Astrocyte (in vitro differentiated cells and primary cell): ENCODE measurements around the gene CNTNAP2. TPM values are rescaled to one million over a fixed set of nuclear protein-coding genes. Genes with fewer than 3 reads are reported as not detected.
"Not testable (repeated sequence)": the region's sequence is repeated elsewhere in the genome, so short reads cannot be mapped to it uniquely, and the experiment has no call there.

Source experiments
- DNase-seq: peaks from one replicate; pipeline ENCODE4 v3.0.0-alpha.2; 2010; ENCODE audit warnings: low read depth
- FAIRE-seq: peaks from 2 replicates; lab custom pipeline; 2011; peaks lifted over from hg19 to GRCh38; lab: Jason Lieb, UNC
- H2AFZ ChIP-seq: 2 replicates; pipeline ENCODE4 v1.6.0; 2012; ENCODE audit warnings: low read depth, low read length, inconsistent platforms
- H3K27ac ChIP-seq: 2 replicates; pipeline ENCODE4 v1.5.1; 2011; ENCODE audit warnings: low read depth, low read length, inconsistent platforms
- H3K27me3 ChIP-seq: 2 replicates; pipeline ENCODE4 v1.6.0; 2011; ENCODE audit warnings: low read length, inconsistent platforms; ENCODE audit not compliant: insufficient read depth
- H3K36me3 ChIP-seq: 2 replicates; pipeline ENCODE4 v1.5.1; 2011; ENCODE audit warnings: low read length, inconsistent platforms; ENCODE audit not compliant: insufficient read depth
- H3K4me1 ChIP-seq: 2 replicates; pipeline ENCODE4 v1.5.1; 2011; ENCODE audit warnings: low read length, inconsistent platforms; ENCODE audit not compliant: insufficient read depth
- H3K4me2 ChIP-seq: 2 replicates; pipeline ENCODE4 v1.6.0; 2012; ENCODE audit warnings: low read length, inconsistent platforms
- H3K4me3 ChIP-seq: 2 replicates; pipeline ENCODE4 v1.5.1; 2011; ENCODE audit warnings: low read depth, mild to moderate bottlenecking, low read length, inconsistent platforms; ENCODE audit not compliant: insufficient read depth
- H3K79me2 ChIP-seq: 2 replicates; pipeline ENCODE4 v1.6.0; 2012; ENCODE audit warnings: mild to moderate bottlenecking, low read length, inconsistent platforms; ENCODE audit not compliant: insufficient read depth
- H3K9ac ChIP-seq: 2 replicates; pipeline ENCODE4 v1.6.0; 2012; ENCODE audit warnings: mild to moderate bottlenecking, low read length, inconsistent platforms
- H3K9me3 ChIP-seq: 2 replicates; pipeline ENCODE4 v1.5.1; 2012; ENCODE audit warnings: low read depth, mild to moderate bottlenecking, low read length, inconsistent platforms; ENCODE audit not compliant: insufficient read depth
- H4K20me1 ChIP-seq: 2 replicates; pipeline ENCODE4 v1.6.0; 2012; ENCODE audit warnings: low read length, inconsistent platforms; ENCODE audit not compliant: insufficient read depth
- H3K27ac Mint-ChIP-seq: one replicate; pipeline ENCODE4 v1.8.0; 2021; ENCODE audit warnings: mild to moderate bottlenecking, mixed read lengths; ENCODE audit not compliant: unreplicated experiment
- H3K27me3 Mint-ChIP-seq: one replicate; pipeline ENCODE4 v1.8.0; 2021; ENCODE audit warnings: low read depth, mixed read lengths; ENCODE audit not compliant: unreplicated experiment
- H3K36me3 Mint-ChIP-seq: one replicate; pipeline ENCODE4 v1.8.0; 2021; ENCODE audit warnings: low read depth, mixed read lengths; ENCODE audit not compliant: unreplicated experiment
- H3K4me1 Mint-ChIP-seq: one replicate; pipeline ENCODE4 v1.8.0; 2021; ENCODE audit warnings: low read depth, mixed read lengths; ENCODE audit not compliant: unreplicated experiment
- H3K4me3 Mint-ChIP-seq: one replicate; pipeline ENCODE4 v1.8.0; 2021; ENCODE audit warnings: mild to moderate bottlenecking, moderate library complexity, mixed read lengths; ENCODE audit not compliant: unreplicated experiment
- H3K9me3 Mint-ChIP-seq: one replicate; pipeline ENCODE4 v1.8.0; 2021; ENCODE audit warnings: mild to moderate bottlenecking, mixed read lengths; ENCODE audit not compliant: unreplicated experiment
- EZH2 ChIP-seq: IDR thresholded peaks from 2 replicates; pipeline ENCODE4 v1.6.1; 2012; ENCODE audit warnings: mild to moderate bottlenecking, low read length, inconsistent platforms; ENCODE audit not compliant: insufficient read depth
- total RNA-seq: library from RNA; stranded (reverse); gene quantifications from 2 replicates; pipeline ENCODE4 v1.2.1, GENCODE V29; 2021
- TF ChIP-seq, protein P1 (sequence below): IDR thresholded peaks from 2 replicates; pipeline ENCODE4 v1.5.1; 2011; ENCODE audit warnings: low read depth, mild to moderate bottlenecking, inconsistent platforms, low read length, moderate library complexity; ENCODE audit not compliant: insufficient read depth

Gene CNTNAP2
- total RNA-seq, 1 donor from 2014 or later = 20.0 TPM

DNA sequence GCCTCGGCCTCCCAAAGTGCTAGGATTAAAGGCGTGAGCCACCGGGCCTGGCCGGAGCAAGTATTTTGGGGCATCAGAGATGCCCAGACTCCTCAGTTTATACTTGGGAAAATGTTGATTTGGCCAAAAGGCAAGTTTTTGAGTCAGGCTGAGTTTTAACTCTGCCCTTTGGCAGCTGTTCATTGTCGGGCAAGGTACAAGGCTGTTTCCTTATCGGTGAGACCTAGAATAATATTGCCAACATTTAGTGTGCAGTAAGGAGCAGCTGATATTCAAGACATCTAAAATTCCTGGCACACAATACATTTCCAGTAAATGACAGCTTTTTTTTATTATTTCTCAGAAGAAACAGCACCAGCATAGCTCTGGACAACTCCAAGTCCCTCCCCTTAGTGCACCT, 2326.3 kb downstream of the CNTNAP2 start:
- Histone ChIP-seq H3K4me1 (no peaks in the 10 kb centered on the region), H3K27me3 (no peaks in the 10 kb centered on the region), H2AFZ (no peak overlapping the region), H3K79me2 (no peaks in the 10 kb centered on the region), H3K9ac (no peak overlapping the region), H4K20me1 (no peaks in the 10 kb centered on the region), H3K36me3 (no peaks in the 10 kb centered on the region), H3K9me3 (peaks cover 7% of the 10 kb centered on the region), H3K4me3 (no peak overlapping the region), H3K4me2 (no peak overlapping the region), H3K27ac (no peak overlapping the region)
- H3K27me3 Mint-ChIP-seq = peaks cover 2% of the 10 kb centered on the region
- peaks cover 7% of the 10 kb centered on the region for H3K9me3 Mint-ChIP-seq
- H3K27ac Mint-ChIP-seq = no peak overlapping the region
- no peak for TF ChIP-seq EZH2
- TF ChIP-seq, protein P1, sequence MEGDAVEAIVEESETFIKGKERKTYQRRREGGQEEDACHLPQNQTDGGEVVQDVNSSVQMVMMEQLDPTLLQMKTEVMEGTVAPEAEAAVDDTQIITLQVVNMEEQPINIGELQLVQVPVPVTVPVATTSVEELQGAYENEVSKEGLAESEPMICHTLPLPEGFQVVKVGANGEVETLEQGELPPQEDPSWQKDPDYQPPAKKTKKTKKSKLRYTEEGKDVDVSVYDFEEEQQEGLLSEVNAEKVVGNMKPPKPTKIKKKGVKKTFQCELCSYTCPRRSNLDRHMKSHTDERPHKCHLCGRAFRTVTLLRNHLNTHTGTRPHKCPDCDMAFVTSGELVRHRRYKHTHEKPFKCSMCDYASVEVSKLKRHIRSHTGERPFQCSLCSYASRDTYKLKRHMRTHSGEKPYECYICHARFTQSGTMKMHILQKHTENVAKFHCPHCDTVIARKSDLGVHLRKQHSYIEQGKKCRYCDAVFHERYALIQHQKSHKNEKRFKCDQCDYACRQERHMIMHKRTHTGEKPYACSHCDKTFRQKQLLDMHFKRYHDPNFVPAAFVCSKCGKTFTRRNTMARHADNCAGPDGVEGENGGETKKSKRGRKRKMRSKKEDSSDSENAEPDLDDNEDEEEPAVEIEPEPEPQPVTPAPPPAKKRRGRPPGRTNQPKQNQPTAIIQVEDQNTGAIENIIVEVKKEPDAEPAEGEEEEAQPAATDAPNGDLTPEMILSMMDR = no peak
- H3K36me3 Mint-ChIP-seq = no peaks in the 10 kb centered on the region
- H3K4me1 Mint-ChIP-seq = no peaks in the 10 kb centered on the region
- H3K4me3 Mint-ChIP-seq = no peak overlapping the region
- FAIRE-seq (no peak), DNase-seq (no peak)

DNA sequence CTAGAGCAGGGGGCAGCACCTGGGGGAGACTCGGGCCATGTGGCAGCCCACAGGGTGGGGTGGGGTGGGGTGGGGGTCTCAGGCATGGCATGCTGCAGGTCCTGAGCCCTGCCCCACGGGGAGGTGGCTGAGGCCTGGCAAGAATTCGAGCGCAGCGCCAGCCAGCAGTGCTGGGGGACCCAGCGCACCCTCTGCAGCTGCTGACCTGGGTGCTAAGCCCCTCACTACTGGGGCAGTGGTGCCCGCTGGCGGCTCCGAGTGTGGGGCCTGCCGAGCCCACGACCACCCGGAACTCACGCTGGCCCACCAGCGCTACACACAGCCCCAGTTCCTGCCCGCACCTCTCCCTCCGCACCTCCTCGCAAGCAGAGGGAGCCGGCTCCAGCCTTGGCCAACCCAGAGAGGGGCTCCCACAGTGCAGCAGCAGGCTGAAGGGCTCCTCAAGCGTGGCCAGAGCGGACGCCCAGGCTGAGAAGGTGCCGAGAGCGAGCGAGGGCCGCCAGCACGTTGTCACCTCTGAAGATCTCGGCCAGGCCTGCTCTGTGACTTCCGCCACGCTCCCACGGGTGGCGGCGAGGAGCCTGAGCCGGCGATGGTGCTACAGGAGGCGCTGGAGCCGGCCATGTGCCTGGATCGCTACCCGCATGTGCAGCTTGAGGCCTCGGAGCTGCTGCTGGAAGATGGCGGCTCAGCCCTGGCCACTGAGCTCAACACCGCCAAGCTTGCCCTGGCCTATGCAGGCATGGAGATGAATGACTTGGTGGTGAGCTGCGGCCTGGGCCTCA, 2328.9 kb downstream of the CNTNAP2 start:
- H3K27ac Mint-ChIP-seq = no peak overlapping the region
- no peak for FAIRE-seq
- H3K79me2 ChIP-seq = no peaks in the 10 kb centered on the region
- H2AFZ ChIP-seq = no peak overlapping the region
- no peaks in the 10 kb centered on the region for H3K27me3 ChIP-seq
- H3K4me2 ChIP-seq = no peak overlapping the region
- no peaks in the 10 kb centered on the region for H3K36me3 ChIP-seq
- no peak overlapping the region for H3K4me3 ChIP-seq
- H4K20me1 ChIP-seq = no peaks in the 10 kb centered on the region
- H3K9me3 Mint-ChIP-seq = peaks cover 7% of the 10 kb centered on the region
- TF ChIP-seq EZH2 = no peak
- TF ChIP-seq, protein P1 = no peak
- no peak overlapping the region for H3K4me3 Mint-ChIP-seq
- no peaks in the 10 kb centered on the region for H3K4me1 Mint-ChIP-seq
- no peak overlapping the region for H3K9ac ChIP-seq
- H3K9me3 ChIP-seq = peaks cover 4% of the 10 kb centered on the region
- no peaks in the 10 kb centered on the region for H3K27me3 Mint-ChIP-seq
- no peak overlapping the region for H3K27ac ChIP-seq
- DNase-seq = no peak
- no peaks in the 10 kb centered on the region for H3K36me3 Mint-ChIP-seq
- H3K4me1 ChIP-seq = no peaks in the 10 kb centered on the region

DNA sequence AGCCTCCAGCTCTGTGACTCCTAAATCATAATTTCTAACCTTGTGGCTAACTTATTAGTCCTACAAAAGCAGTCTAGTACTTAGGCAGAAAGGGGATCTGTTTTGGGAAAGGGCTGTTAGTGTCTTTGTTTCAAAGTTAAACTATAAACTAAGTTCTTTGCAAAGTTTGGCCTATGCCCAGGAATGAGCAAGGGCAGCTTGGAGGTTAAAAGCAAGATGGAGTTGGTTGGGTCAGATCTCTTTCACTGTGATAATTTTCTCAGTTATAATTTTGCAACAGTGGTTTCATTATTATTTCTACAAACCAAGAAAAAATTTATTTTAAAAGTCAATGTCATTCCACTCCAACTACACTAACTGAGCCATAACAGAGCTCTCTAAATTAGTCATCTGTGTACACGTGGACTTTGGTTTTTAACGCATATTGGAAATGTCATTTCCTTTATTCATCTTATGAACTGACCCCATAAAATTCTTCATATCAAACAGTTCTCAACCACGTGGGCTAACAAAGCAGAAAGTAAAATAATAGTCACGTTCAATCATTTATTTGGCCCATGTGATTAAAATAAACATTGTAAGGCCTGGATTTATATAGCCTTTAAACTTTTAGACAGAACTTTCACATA, 2330.7 kb downstream of the CNTNAP2 start:
- Histone ChIP-seq H2AFZ (no peak overlapping the region), H3K27me3 (no peaks in the 10 kb centered on the region), H4K20me1 (no peaks in the 10 kb centered on the region), H3K9me3 (peaks cover 4% of the 10 kb centered on the region), H3K4me3 (no peak overlapping the region), H3K27ac (no peak overlapping the region), H3K79me2 (no peaks in the 10 kb centered on the region), H3K4me1 (no peaks in the 10 kb centered on the region), H3K36me3 (no peaks in the 10 kb centered on the region), H3K4me2 (no peak overlapping the region), H3K9ac (no peak overlapping the region)
- Mint-ChIP-seq H3K4me3 (no peak overlapping the region), H3K36me3 (no peaks in the 10 kb centered on the region), H3K4me1 (no peaks in the 10 kb centered on the region), H3K27me3 (peaks cover 2% of the 10 kb centered on the region), H3K27ac (no peak overlapping the region), H3K9me3 (peaks cover 7% of the 10 kb centered on the region)
- FAIRE-seq (no peak), DNase-seq (no peak)
- TF ChIP-seq EZH2 = no peak
- TF ChIP-seq, protein P1 = no peak

GRCh38 chr7:148451526-148451925, 2334.9 kb downstream of the CNTNAP2 start:
- H3K27me3 ChIP-seq, H3K27me3 Mint-ChIP-seq, H3K9ac ChIP-seq, H3K4me3 Mint-ChIP-seq, H3K27ac ChIP-seq, H3K27ac Mint-ChIP-seq, H3K4me3 ChIP-seq, H3K36me3 Mint-ChIP-seq, FAIRE-seq, H3K79me2 ChIP-seq, H3K36me3 ChIP-seq, H3K4me1 ChIP-seq, DNase-seq, H3K4me1 Mint-ChIP-seq, H3K9me3 Mint-ChIP-seq, H3K9me3 ChIP-seq, H2AFZ ChIP-seq, H3K4me2 ChIP-seq, H4K20me1 ChIP-seq: not testable (repeated sequence)
